CD14-positive monocyte (primary cell): ENCODE results near the gene ZSCAN30. TPM values are rescaled to one million over a fixed set of nuclear protein-coding genes. Genes with fewer than 3 reads are reported as not detected.

ENCODE experiments used
- DNase-seq, 3 donors: peaks; one replicate each; pipeline ENCODE4 v3.0.0-alpha.2; 2011 to 2022
- H2AFZ ChIP-seq: 2 replicates; pipeline ENCODE4 v1.6.0; 2012; ENCODE audit warnings: mild to moderate bottlenecking, low read depth, low read length, inconsistent platforms; ENCODE audit not compliant: insufficient read depth, poor library complexity, severe bottlenecking
- H3K27ac ChIP-seq, 2 donors: 1 replicate in 1 of 2; 2 replicates in 1 of 2; pipeline ENCODE4 v1.5.1; 2012 to 2013; ENCODE audit warnings: low read length in 2 of 2, control low read depth in 1 of 2, inconsistent platforms in 1 of 2, low read depth in 1 of 2, mild to moderate bottlenecking in 1 of 2
- H3K27me3 ChIP-seq, 2 donors: one replicate each; pipeline versions ENCODE4 v1.6.0 to v1.6.1; 2011 to 2013; ENCODE audit warnings: low read length in 2 of 2; ENCODE audit not compliant: control insufficient read depth in 2 of 2, insufficient read depth in 2 of 2
- H3K36me3 ChIP-seq, 2 donors: replicated peaks in 1 of 2; 1 replicate in 1 of 2; 2 replicates in 1 of 2; pipeline versions ENCODE4 v1.5.1 to v1.6.1; 2012 to 2013; ENCODE audit warnings: low read length in 2 of 2, control low read depth in 1 of 2, inconsistent platforms in 1 of 2, mild to moderate bottlenecking in 1 of 2; ENCODE audit not compliant: insufficient read depth in 2 of 2, control insufficient read depth in 1 of 2
- H3K4me1 ChIP-seq, 2 donors: 1 replicate in 1 of 2; 2 replicates in 1 of 2; pipeline versions ENCODE4 v1.5.1 to v1.6.1; 2012 to 2013; ENCODE audit warnings: low read length in 2 of 2, control low read depth in 1 of 2, inconsistent platforms in 1 of 2, mild to moderate bottlenecking in 1 of 2, moderate library complexity in 1 of 2; ENCODE audit not compliant: insufficient read depth in 2 of 2, control insufficient read depth in 1 of 2
- H3K4me2 ChIP-seq: replicated peaks from 2 replicates; pipeline ENCODE3; 2012; ENCODE audit warnings: low read length, moderate library complexity, mild to moderate bottlenecking; ENCODE audit not compliant: poor library complexity, severe bottlenecking; ENCODE audit errors: extremely low read depth
- H3K4me3 ChIP-seq, 3 experiments: fragments of 200-600 bp in 1 of 3; sonication (generic) in 1 of 3; replicated peaks in 1 of 3; 1 replicate in 2 of 3; 2 replicates in 1 of 3; pipeline ENCODE4 v1.5.1; 2011 to 2013; ENCODE audit warnings: low read length in 3 of 3, mild to moderate bottlenecking in 3 of 3, control low read depth in 2 of 3, low read depth in 2 of 3, inconsistent platforms in 1 of 3, moderate library complexity in 1 of 3
- H3K79me2 ChIP-seq: 2 replicates; pipeline ENCODE4 v1.6.0; 2012; ENCODE audit warnings: mild to moderate bottlenecking, control low read depth, inconsistent platforms, low read length, moderate library complexity; ENCODE audit not compliant: insufficient read depth
- H3K9ac ChIP-seq: 2 replicates; pipeline ENCODE4 v1.6.0; 2017; ENCODE audit warnings: low read length, mild to moderate bottlenecking; ENCODE audit not compliant: insufficient read depth, poor library complexity, severe bottlenecking
- H3K9me3 ChIP-seq, 2 donors: replicated peaks in 1 of 2; 1 replicate in 1 of 2; 2 replicates in 1 of 2; pipeline versions ENCODE4 v1.5.1 to v1.6.1; 2012 to 2013; ENCODE audit warnings: low read length in 2 of 2, control low read depth in 1 of 2; ENCODE audit not compliant: control insufficient read depth in 1 of 2, insufficient read depth in 1 of 2
- H4K20me1 ChIP-seq: 2 replicates; pipeline ENCODE4 v1.6.0; 2012; ENCODE audit warnings: mild to moderate bottlenecking, low read length, control low read depth, moderate library complexity; ENCODE audit not compliant: insufficient read depth
- H3K27ac Mint-ChIP-seq, 7 donors: one replicate each; pipeline ENCODE4 v1.8.0; 2020; ENCODE audit warnings: mild to moderate bottlenecking in 7 of 7, mixed read lengths in 7 of 7, moderate library complexity in 6 of 7, inconsistent platforms in 2 of 7
- H3K27me3 Mint-ChIP-seq, 3 donors: one replicate each; pipeline ENCODE4 v1.8.0; 2021 to 2022; ENCODE audit warnings: low read depth in 3 of 3, mild to moderate bottlenecking in 3 of 3, mixed read lengths in 3 of 3, moderate library complexity in 3 of 3, inconsistent platforms in 1 of 3
- H3K36me3 Mint-ChIP-seq, 2 donors: one replicate each; pipeline ENCODE4 v1.8.0; 2020; ENCODE audit warnings: mixed read lengths in 2 of 2, inconsistent platforms in 1 of 2, mild to moderate bottlenecking in 1 of 2
- H3K4me1 Mint-ChIP-seq: one replicate; pipeline ENCODE4 v1.8.0; 2020; ENCODE audit warnings: mild to moderate bottlenecking, mixed read lengths
- H3K4me3 Mint-ChIP-seq, 2 donors: one replicate each; pipeline ENCODE4 v1.8.0; 2020; ENCODE audit warnings: mild to moderate bottlenecking in 2 of 2, mixed read lengths in 2 of 2, moderate library complexity in 1 of 2
- H3K9me3 Mint-ChIP-seq, 7 donors: one replicate each; pipeline ENCODE4 v1.8.0; 2020 to 2022; ENCODE audit warnings: mixed read lengths in 7 of 7, mild to moderate bottlenecking in 6 of 7, moderate library complexity in 6 of 7, inconsistent platforms in 2 of 7
- WGBS: methylation state at CpG from one replicate; pipeline ENCODE4 v1.1.5; 2013; ENCODE audit warnings: missing lambda C conversion rate; ENCODE audit not compliant: insufficient coverage; 5-methylcytosine and 5-hydroxymethylcytosine counted together
- intact Hi-C, 2 donors: fragments of 100-400 bp; cut with micrococcal nuclease; formaldehyde crosslinking; loops; one replicate each; pipeline versions ENCODE4 v1.15.0 to v1.15.1; 2023
- polyA plus RNA-seq, 3 donors: library from polyadenylated mRNA; depleted of rRNA in 1 of 3; unstranded in 2 of 3; stranded (reverse) in 1 of 3; fragments of 300-500 nt in 2 of 3; fragments of >200 nt in 1 of 3; fragmentation: Illumina TruSeq in 2 of 3; gene quantifications; 1 replicate in 2 of 3; 2 replicates in 1 of 3; pipeline ENCODE4 v1.2.3, GENCODE V29; 2012 to 2021
- TF ChIP-seq, protein P1 (sequence below): fragments of 200-600 bp; IDR thresholded peaks from one replicate; pipeline ENCODE4 v1.8.0; 2022; ENCODE audit warnings: antibody characterized with exemption, mild to moderate bottlenecking

Gene ZSCAN30
- polyA plus RNA-seq, 3 donors: 1.3 to 3.2 (median 1.7) TPM

DNA sequence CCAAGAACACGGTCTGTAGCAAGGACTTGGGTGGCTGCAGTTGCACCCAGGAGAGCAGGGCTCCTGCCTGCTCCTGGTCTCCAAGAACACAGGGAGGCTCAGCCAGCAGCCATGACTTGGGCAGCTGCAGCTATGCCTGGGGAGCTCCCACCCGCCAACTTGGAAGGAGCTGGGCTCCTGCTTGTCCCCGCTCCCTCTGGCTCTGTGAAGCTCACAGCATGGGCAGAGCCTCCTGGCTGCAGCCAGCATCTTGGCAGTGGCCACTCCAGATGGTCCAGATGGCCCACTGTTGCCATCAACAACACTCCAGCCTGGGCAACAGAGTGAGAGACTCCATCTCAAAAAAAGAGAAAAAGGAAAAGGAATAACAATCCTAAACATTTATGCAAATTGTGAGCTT lies 5.2 kb downstream of the ZSCAN30 start:
- Mint-ChIP-seq H3K4me1 (peaks cover 6% of the 10 kb centered on the region), H3K4me3 (no peak overlapping the region), H3K27me3 (peaks cover 0 to 1% (median 0%) of the 10 kb centered on the region in 3 donors), H3K27ac (no peak overlapping the region), H3K36me3 (peaks cover 2 to 14% of the 10 kb centered on the region in 2 donors), H3K9me3 (peaks cover 12 to 39% (median 28%) of the 10 kb centered on the region in 7 donors)
- 98% methylated on average over 3 of the region's 3 CpGs for WGBS
- DNase-seq: no peak
- Histone ChIP-seq H3K79me2 (peaks cover 6% of the 10 kb centered on the region), H2AFZ (no peak overlapping the region), H3K4me2 (no peak overlapping the region), H3K4me3 (no peak overlapping the region), H3K4me1 (peaks cover 10% of the 10 kb centered on the region in 2 donors), H3K27ac (no peak overlapping the region), H3K9me3 (peaks cover 19 to 23% of the 10 kb centered on the region in 2 donors), H3K27me3 (no peaks in the 10 kb centered on the region), H4K20me1 (no peaks in the 10 kb centered on the region), H3K36me3 (no peaks in the 10 kb centered on the region), H3K9ac (no peak overlapping the region)
- TF ChIP-seq, protein P1, sequence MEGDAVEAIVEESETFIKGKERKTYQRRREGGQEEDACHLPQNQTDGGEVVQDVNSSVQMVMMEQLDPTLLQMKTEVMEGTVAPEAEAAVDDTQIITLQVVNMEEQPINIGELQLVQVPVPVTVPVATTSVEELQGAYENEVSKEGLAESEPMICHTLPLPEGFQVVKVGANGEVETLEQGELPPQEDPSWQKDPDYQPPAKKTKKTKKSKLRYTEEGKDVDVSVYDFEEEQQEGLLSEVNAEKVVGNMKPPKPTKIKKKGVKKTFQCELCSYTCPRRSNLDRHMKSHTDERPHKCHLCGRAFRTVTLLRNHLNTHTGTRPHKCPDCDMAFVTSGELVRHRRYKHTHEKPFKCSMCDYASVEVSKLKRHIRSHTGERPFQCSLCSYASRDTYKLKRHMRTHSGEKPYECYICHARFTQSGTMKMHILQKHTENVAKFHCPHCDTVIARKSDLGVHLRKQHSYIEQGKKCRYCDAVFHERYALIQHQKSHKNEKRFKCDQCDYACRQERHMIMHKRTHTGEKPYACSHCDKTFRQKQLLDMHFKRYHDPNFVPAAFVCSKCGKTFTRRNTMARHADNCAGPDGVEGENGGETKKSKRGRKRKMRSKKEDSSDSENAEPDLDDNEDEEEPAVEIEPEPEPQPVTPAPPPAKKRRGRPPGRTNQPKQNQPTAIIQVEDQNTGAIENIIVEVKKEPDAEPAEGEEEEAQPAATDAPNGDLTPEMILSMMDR: no peak
- intact Hi-C loops: no loop called here

DNA sequence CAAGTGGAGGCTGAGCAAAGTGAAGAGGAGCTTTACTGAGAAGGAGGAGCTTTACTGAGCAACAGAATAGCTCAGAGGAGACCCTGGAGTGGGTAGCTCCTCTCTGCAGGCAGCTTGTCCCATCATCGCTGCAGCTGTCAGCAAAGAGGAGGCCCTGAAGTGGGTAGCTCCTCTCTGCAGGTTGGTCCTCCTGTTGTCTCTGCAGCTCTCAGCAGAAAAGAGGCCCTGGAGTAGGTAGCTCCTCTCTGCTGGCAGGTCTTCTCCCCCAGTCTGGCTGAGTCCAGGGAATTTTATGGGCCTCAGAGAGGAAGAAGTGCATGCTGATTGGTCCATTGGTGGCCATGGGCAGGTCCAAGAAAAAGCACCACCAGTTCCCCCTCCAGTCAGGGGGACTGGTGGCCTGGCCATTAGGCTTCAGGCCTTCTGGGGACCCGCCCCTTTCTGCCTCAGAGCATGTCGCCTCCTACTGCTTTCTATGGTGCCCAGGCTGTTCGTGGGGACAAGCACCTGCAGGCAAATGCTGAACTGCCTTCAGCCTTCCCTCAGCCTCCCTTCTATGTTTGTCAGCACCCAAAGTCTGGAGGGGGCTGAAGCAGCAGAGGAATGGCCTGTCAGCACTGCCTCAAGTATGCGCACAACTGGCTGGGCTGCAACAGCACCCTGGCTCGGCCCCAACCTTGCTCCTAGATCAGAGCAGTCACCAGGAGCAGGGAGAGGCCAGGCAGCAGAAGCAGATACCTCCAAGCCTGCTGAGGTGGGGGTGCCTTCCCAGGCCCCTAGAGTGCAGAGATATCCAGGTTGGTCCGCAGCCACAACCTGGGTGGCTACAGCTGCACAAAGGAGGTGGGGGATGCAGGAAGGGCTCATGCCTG lies 5.9 kb downstream of the ZSCAN30 start:
- WGBS: 95% methylated on average over 5 of the region's 7 CpGs
- intact Hi-C loops: no loop called here
- H3K4me1 ChIP-seq: peaks cover 4 to 5% of the 10 kb centered on the region in 2 donors
- peaks cover under 1% of the 10 kb centered on the region for H3K4me1 Mint-ChIP-seq
- no peaks in the 10 kb centered on the region for H4K20me1 ChIP-seq
- H3K36me3 Mint-ChIP-seq: peaks cover 2 to 14% of the 10 kb centered on the region in 2 donors
- H3K9me3 Mint-ChIP-seq: peaks cover 13 to 46% (median 29%) of the 10 kb centered on the region in 7 donors
- TF ChIP-seq, protein P1: no peak
- H3K27ac ChIP-seq: no peak overlapping the region
- no peak overlapping the region for H3K27ac Mint-ChIP-seq
- H3K4me3 Mint-ChIP-seq: no peak overlapping the region
- no peak overlapping the region for H3K4me3 ChIP-seq
- H2AFZ ChIP-seq: no peak overlapping the region
- no peaks in the 10 kb centered on the region for H3K79me2 ChIP-seq
- no peaks in the 10 kb centered on the region for H3K27me3 Mint-ChIP-seq
- no peaks in the 10 kb centered on the region for H3K27me3 ChIP-seq
- no peak overlapping the region for H3K4me2 ChIP-seq
- peaks cover 23% of the 10 kb centered on the region in 2 donors for H3K9me3 ChIP-seq
- no peak for DNase-seq
- H3K36me3 ChIP-seq: no peaks in the 10 kb centered on the region
- no peak overlapping the region for H3K9ac ChIP-seq
